Measurements from ENCODE around the gene GLRA3. TPM values are rescaled to one million over a fixed set of nuclear protein-coding genes. Genes with fewer than 3 reads are reported as not detected.

GLRA3 gene
- total and polyA plus RNA-seq, 10 of the 15 experiments (the other 5 are each of a cell fraction or from before 2014, with no cell fraction given): not detected

DNA sequence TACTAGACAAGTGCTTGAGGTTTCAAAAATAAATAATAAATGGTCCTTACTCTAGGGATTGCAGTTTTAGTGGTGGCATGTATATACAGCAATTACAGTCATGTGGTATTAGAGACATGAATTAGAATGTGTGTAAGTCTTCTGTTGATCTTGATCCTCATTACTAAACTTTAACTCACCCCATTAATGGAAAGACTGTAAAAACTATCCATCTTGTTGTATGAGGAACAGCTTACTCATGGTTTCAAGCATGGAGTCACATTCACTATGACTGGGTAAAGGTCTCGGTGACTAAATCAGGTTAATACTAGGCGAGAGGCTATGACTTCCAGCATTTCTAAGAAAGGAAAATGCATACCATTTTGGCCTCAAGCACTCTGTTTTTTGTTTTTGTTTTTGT lies 199.8 kb downstream of the GLRA3 start:
- Histone ChIP-seq H3K27ac (ENCODE audit: control insufficient read depth, insufficient read depth) (no peak overlapping the region), H3K4me3 (no peak overlapping the region), H3K36me3 (ENCODE audit: control insufficient read depth in 2 of 2, insufficient read depth in 2 of 2, low read length in 1 of 2) (no peaks in the 10 kb centered on the region), H3K9me3 (replicated peaks; ENCODE audit: control insufficient read depth, insufficient read depth, low read length) (no peaks in the 10 kb centered on the region), H3K4me1 (ENCODE audit: control insufficient read depth, insufficient read depth, low read length) (no peaks in the 10 kb centered on the region), H3K79me2 (ENCODE audit: control insufficient read depth, insufficient read depth, low read length) (no peaks in the 10 kb centered on the region), H3K4me2 (ENCODE audit: control insufficient read depth, insufficient read depth) (no peak overlapping the region), H2AFZ (ENCODE audit: control insufficient read depth, low read depth, low read length) (no peak overlapping the region), H3K9ac (ENCODE audit: control insufficient read depth, insufficient read depth, low read length) (no peak overlapping the region), H4K20me1 (ENCODE audit: control insufficient read depth, insufficient read depth) (no peaks in the 10 kb centered on the region), H3K27me3 (replicated peaks in 1 of 2; ENCODE audit: control insufficient read depth in 2 of 2, insufficient read depth in 2 of 2, low read length in 1 of 2) (no peaks in the 10 kb centered on the region; a peak in 1 of 4 replicates)
- ATAC-seq (no peak), FAIRE-seq (no peak), DNase-seq (ENCODE audit: low read depth, low spot score) (no peak)
- no TSS peak for BruUV-seq (replicated peaks)
- intact Hi-C loops (cut with micrococcal nuclease; ENCODE audit: unreplicated experiment) (no loop called here), in situ Hi-C loops (cut with MboI) (no loop called here)
- CTCF ChIA-PET: no interaction called here
- TF ChIP-seq SMC3 (IDR thresholded peaks at IDR 0.05; ENCODE audit: borderline replicate concordance, low read length) (no peak), SKIL (IDR thresholded peaks at IDR 0.05; ENCODE audit: low read depth, poor library complexity, severe bottlenecking) (no peak), ZSCAN29 (IDR thresholded peaks at IDR 0.05) (no peak), IRF4 (IDR thresholded peaks at IDR 0.05; ENCODE audit: low read depth, low read length) (no peak), TCF7 (IDR thresholded peaks at IDR 0.05; ENCODE audit: borderline replicate concordance) (no peak), RUNX3 (IDR thresholded peaks at IDR 0.05; ENCODE audit: low read length) (no peak), BCL3 (IDR thresholded peaks at IDR 0.05; ENCODE audit: borderline replicate concordance, insufficient read depth, low read depth, low read length, poor library complexity, severe bottlenecking) (no peak), RCOR1 (conservative IDR thresholded peaks at IDR 0.05; ENCODE audit: low read depth, low read length) (no peak), KAT2A (conservative IDR thresholded peaks at IDR 0.05; ENCODE audit: control insufficient read depth, low read depth, low read length) (no peak), TAF1 (IDR thresholded peaks at IDR 0.05; ENCODE audit: borderline replicate concordance, low read depth, low read length) (no peak), RELA (IDR thresholded peaks at IDR 0.05; ENCODE audit: borderline replicate concordance, partially characterized antibody) (no peak), ZNF622 (IDR thresholded peaks at IDR 0.05) (no peak), BCL11A (IDR thresholded peaks at IDR 0.05; ENCODE audit: low read depth, low read length) (no peak)
- POLR2A ChIA-PET: no interaction called here
- SMC1A ChIA-PET (ENCODE audit: uncharacterized antibody, unreplicated experiment): interaction anchor here (1.2 kb wide), 1 partner anchor 417 kb away, joined by 3 read pairs; no protein-coding TSS in a partner anchor
- WGBS (ENCODE audit: insufficient coverage, insufficient replicate concordance, low lambda C conversion rate, missing lambda C conversion rate): 44% methylated on average over 2 of the region's 2 CpGs
- RAD21 ChIA-PET (ENCODE audit: unreplicated experiment): no interaction called here
